ENCODE results near the gene GIT1.

Gene GIT1

DNA sequence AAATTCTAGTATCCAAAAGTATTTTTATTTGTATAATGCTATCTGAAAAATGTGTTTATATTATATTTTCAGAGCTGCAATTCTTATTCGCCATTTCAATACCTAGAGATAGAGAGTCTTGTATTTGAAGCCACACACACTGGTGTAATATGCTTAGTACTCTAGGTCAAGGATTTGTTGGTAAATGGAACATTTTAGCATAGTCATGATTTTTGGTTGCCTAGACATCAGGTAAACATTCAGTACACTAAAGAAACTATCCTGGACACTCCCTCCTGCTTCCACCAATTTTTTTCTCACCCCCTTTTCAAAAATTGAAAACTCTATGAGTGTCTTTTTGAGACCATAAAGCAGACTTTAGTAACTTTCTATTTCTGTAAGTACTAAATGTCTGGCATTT is 43.4 kb downstream of the GIT1 start:
- ATAC-seq: no peak
- no peak for TF ChIP-seq RARB (CRISPR knock-in tag; IDR thresholded peaks at IDR 0.05)
- no peak for TF ChIP-seq BACH2 (CRISPR knock-in tag; IDR thresholded peaks at IDR 0.05; ENCODE audit: borderline replicate concordance)
- no peak for TF ChIP-seq OSR1 (CRISPR knock-in tag; IDR thresholded peaks at IDR 0.05)
- TF ChIP-seq, protein P1, sequence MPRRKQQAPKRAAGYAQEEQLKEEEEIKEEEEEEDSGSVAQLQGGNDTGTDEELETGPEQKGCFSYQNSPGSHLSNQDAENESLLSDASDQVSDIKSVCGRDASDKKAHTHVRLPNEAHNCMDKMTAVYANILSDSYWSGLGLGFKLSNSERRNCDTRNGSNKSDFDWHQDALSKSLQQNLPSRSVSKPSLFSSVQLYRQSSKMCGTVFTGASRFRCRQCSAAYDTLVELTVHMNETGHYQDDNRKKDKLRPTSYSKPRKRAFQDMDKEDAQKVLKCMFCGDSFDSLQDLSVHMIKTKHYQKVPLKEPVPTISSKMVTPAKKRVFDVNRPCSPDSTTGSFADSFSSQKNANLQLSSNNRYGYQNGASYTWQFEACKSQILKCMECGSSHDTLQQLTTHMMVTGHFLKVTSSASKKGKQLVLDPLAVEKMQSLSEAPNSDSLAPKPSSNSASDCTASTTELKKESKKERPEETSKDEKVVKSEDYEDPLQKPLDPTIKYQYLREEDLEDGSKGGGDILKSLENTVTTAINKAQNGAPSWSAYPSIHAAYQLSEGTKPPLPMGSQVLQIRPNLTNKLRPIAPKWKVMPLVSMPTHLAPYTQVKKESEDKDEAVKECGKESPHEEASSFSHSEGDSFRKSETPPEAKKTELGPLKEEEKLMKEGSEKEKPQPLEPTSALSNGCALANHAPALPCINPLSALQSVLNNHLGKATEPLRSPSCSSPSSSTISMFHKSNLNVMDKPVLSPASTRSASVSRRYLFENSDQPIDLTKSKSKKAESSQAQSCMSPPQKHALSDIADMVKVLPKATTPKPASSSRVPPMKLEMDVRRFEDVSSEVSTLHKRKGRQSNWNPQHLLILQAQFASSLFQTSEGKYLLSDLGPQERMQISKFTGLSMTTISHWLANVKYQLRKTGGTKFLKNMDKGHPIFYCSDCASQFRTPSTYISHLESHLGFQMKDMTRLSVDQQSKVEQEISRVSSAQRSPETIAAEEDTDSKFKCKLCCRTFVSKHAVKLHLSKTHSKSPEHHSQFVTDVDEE (CRISPR knock-in tag; IDR thresholded peaks at IDR 0.05): no peak
- TF ChIP-seq ZC3H10 (CRISPR knock-in tag; IDR thresholded peaks at IDR 0.05): no peak
- TF ChIP-seq, protein P2, sequence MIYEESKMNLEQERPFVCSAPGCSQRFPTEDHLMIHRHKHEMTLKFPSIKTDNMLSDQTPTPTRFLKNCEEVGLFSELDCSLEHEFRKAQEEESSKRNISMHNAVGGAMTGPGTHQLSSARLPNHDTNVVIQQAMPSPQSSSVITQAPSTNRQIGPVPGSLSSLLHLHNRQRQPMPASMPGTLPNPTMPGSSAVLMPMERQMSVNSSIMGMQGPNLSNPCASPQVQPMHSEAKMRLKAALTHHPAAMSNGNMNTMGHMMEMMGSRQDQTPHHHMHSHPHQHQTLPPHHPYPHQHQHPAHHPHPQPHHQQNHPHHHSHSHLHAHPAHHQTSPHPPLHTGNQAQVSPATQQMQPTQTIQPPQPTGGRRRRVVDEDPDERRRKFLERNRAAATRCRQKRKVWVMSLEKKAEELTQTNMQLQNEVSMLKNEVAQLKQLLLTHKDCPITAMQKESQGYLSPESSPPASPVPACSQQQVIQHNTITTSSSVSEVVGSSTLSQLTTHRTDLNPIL (CRISPR knock-in tag; IDR thresholded peaks at IDR 0.05; ENCODE audit: low read depth): no peak

DNA sequence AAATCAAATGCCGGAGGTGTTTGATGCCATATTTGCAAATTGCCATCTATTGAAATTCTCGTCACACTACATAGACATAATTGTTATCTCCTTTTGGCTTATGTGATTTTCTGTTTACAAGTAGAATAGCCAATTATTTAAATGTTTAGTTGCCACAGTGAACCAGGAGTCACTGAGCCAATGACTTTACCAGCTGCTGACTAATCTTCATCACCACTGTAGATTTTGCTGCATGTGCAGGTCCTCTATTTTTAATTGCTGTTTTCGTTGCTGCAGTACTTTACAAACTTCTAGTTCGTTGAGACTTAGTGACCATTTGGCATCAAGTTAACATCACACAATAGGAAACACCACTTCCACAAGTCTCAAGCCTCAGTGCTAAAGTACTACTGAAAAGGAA is 45.4 kb downstream of the GIT1 start:
- ATAC-seq: no peak

DNA sequence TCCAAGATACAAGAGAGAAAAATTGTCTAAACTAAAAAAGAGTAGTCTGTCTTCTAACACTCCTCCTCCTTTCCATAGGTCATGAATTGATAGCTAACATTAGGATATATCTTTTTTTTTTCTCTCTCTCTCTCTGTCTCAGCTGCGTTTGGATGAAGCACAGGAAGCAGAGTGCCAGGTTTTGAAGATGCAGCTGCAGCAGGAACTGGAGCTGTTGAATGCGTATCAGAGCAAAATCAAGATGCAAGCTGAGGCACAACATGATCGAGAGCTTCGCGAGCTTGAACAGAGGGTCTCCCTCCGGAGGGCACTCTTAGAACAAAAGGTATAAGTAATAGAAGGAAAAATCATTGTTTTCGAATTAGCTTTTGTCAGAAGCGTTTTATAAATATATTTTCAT is 55.5 kb downstream of the GIT1 start:
- no peak for ATAC-seq
- TF ChIP-seq ZFP3 (CRISPR knock-in tag; IDR thresholded peaks at IDR 0.05) (no peak), OSR1 (CRISPR knock-in tag; IDR thresholded peaks at IDR 0.05) (no peak), GLIS3 (CRISPR knock-in tag; IDR thresholded peaks at IDR 0.05) (no peak), ARNTL (CRISPR knock-in tag; IDR thresholded peaks at IDR 0.05; ENCODE audit: borderline replicate concordance, low read depth) (no peak), BACH2 (CRISPR knock-in tag; IDR thresholded peaks at IDR 0.05; ENCODE audit: borderline replicate concordance) (no peak), TCF4 (CRISPR knock-in tag; IDR thresholded peaks at IDR 0.05; ENCODE audit: borderline replicate concordance) (no peak), TOX (CRISPR knock-in tag; IDR thresholded peaks at IDR 0.05; ENCODE audit: borderline replicate concordance) (no peak), RARB (CRISPR knock-in tag; IDR thresholded peaks at IDR 0.05) (no peak), CSDC2 (CRISPR knock-in tag; IDR thresholded peaks at IDR 0.05) (no peak), PPARA (CRISPR knock-in tag; IDR thresholded peaks at IDR 0.05; ENCODE audit: borderline replicate concordance) (no peak)
- TF ChIP-seq, protein P1 (CRISPR knock-in tag; IDR thresholded peaks at IDR 0.05): no peak

More for the DNA sequence above, 45.4 kb downstream of the GIT1 start:
- no peak for TF ChIP-seq ZFP30 (CRISPR knock-in tag; IDR thresholded peaks at IDR 0.05)
- no peak for TF ChIP-seq ZFP3 (CRISPR knock-in tag; IDR thresholded peaks at IDR 0.05)
- TF ChIP-seq, protein P2 (CRISPR knock-in tag; IDR thresholded peaks at IDR 0.05; ENCODE audit: low read depth): no peak
- TF ChIP-seq ZNF565 (CRISPR knock-in tag; conservative IDR thresholded peaks at IDR 0.05; ENCODE audit: low read depth): no peak
- TF ChIP-seq BACH2 (CRISPR knock-in tag; IDR thresholded peaks at IDR 0.05; ENCODE audit: borderline replicate concordance): no peak

DNA sequence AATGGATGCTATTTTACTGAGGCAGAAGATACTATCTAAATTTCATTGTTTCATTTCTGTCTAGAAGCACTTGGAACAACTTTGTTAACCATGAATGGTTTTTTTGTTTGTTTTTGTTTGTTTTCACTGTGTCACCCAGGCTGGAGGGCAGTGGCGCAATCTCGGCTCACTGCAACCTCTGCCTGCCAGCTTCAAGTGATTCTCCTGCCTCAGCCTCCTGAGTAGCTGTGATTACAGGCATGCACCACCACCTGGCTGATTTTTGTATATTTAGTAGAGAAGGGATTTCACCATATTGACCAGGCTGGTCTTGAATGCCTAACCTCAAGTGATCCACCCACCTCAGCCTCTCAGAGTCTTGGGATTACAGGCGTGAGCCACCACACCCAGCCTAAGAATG is 63.1 kb downstream of the GIT1 start:
- ATAC-seq: no peak
- TF ChIP-seq SNAI2 (CRISPR knock-in tag; IDR thresholded peaks at IDR 0.05): no peak
- no peak for TF ChIP-seq TOX (CRISPR knock-in tag; IDR thresholded peaks at IDR 0.05; ENCODE audit: borderline replicate concordance)
- TF ChIP-seq, protein P1 (CRISPR knock-in tag; IDR thresholded peaks at IDR 0.05): no peak
- TF ChIP-seq, protein P2 (CRISPR knock-in tag; IDR thresholded peaks at IDR 0.05; ENCODE audit: low read depth): no peak
- no peak for TF ChIP-seq ZNF8 (CRISPR knock-in tag; IDR thresholded peaks at IDR 0.05)
- TF ChIP-seq, protein P3, sequence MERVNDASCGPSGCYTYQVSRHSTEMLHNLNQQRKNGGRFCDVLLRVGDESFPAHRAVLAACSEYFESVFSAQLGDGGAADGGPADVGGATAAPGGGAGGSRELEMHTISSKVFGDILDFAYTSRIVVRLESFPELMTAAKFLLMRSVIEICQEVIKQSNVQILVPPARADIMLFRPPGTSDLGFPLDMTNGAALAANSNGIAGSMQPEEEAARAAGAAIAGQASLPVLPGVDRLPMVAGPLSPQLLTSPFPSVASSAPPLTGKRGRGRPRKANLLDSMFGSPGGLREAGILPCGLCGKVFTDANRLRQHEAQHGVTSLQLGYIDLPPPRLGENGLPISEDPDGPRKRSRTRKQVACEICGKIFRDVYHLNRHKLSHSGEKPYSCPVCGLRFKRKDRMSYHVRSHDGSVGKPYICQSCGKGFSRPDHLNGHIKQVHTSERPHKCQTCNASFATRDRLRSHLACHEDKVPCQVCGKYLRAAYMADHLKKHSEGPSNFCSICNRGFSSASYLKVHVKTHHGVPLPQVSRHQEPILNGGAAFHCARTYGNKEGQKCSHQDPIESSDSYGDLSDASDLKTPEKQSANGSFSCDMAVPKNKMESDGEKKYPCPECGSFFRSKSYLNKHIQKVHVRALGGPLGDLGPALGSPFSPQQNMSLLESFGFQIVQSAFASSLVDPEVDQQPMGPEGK (CRISPR knock-in tag; IDR thresholded peaks at IDR 0.05; ENCODE audit: borderline replicate concordance): no peak
- TF ChIP-seq, protein P4, sequence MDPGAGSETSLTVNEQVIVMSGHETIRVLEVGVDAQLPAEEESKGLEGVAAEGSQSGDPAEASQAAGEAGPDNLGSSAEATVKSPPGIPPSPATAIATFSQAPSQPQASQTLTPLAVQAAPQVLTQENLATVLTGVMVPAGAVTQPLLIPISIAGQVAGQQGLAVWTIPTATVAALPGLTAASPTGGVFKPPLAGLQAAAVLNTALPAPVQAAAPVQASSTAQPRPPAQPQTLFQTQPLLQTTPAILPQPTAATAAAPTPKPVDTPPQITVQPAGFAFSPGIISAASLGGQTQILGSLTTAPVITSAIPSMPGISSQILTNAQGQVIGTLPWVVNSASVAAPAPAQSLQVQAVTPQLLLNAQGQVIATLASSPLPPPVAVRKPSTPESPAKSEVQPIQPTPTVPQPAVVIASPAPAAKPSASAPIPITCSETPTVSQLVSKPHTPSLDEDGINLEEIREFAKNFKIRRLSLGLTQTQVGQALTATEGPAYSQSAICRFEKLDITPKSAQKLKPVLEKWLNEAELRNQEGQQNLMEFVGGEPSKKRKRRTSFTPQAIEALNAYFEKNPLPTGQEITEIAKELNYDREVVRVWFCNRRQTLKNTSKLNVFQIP (CRISPR knock-in tag; IDR thresholded peaks at IDR 0.05; ENCODE audit: borderline replicate concordance, low read depth): no peak
